ENCODE measurements around the gene GANAB. TPM values are rescaled to one million over a fixed set of nuclear protein-coding genes. Genes with fewer than 3 reads are reported as not detected.
A peak's percentile ranks its signal among the peaks of the same experiment; 100 is the strongest.

Gene GANAB
- total and polyA plus RNA-seq, 2 experiments from 2014 or later: 82.3 to 272 TPM

- no peaks in the 10 kb centered on the region for H3K36me3 ChIP-seq (ENCODE audit: insufficient read depth)
- peak overlapping the region; percentile 98; the same call in 1 of the 2 replicates for H2AFZ ChIP-seq
- H3K79me2 ChIP-seq (replicated peaks; ENCODE audit: insufficient read depth): no peaks in the 10 kb centered on the region
- peaks cover 25% of the 10 kb centered on the region for H3K27me3 Mint-ChIP-seq (ENCODE audit: insufficient read depth, low read depth, poor library complexity)
- H3K9me3 Mint-ChIP-seq: peaks cover 4% of the 10 kb centered on the region; the same call in 2 of the 3 replicates
- H3K4me1 Mint-ChIP-seq: peaks cover 49% of the 10 kb centered on the region
- no peaks in the 10 kb centered on the region for H4K20me1 ChIP-seq (replicated peaks; ENCODE audit: insufficient read depth)
- no peak overlapping the region for H3K27ac Mint-ChIP-seq
- TF ChIP-seq ZNF331 (CRISPR knock-in tag; IDR thresholded peaks at IDR 0.05; ENCODE audit: low read depth) (no peak), EZH2phosphoT487 (IDR thresholded peaks at IDR 0.05; ENCODE audit: unreplicated experiment) (no peak), ZNF114 (CRISPR knock-in tag; IDR thresholded peaks at IDR 0.05) (no peak), EZH2 (IDR thresholded peaks at IDR 0.05; ENCODE audit: low read depth, unreplicated experiment) (no peak), CTCF (conservative IDR thresholded peaks at IDR 0.05; ENCODE audit: low read depth in 2 of 2) (no peak), STAT1 (IDR thresholded peaks at IDR 0.05; ENCODE audit: unreplicated experiment) (no peak), CREB1 (CRISPR knock-in tag; IDR thresholded peaks at IDR 0.05; ENCODE audit: low read depth) (no peak), ZNF462 (CRISPR knock-in tag; IDR thresholded peaks at IDR 0.05) (no peak), REST (IDR thresholded peaks at IDR 0.05; ENCODE audit: unreplicated experiment) (no peak), NANOG (IDR thresholded peaks at IDR 0.05; ENCODE audit: borderline replicate concordance) (no peak), JUNB (IDR thresholded peaks at IDR 0.05; ENCODE audit: unreplicated experiment) (no peak), ETS1 (IDR thresholded peaks at IDR 0.05) (no peak), POLR2AphosphoS5 (IDR thresholded peaks at IDR 0.05; ENCODE audit: low read depth) (no peak)
- H3K4me2 ChIP-seq: peak overlapping the region; percentile 96
- H3K27ac ChIP-seq (ENCODE audit: low read depth): no peak overlapping the region
- DNase-seq (ENCODE audit: low spot score): no peak
- H3K4me1 ChIP-seq (ENCODE audit: insufficient read depth): peaks cover 8% of the 10 kb centered on the region; the same call in 1 of the 2 replicates
- H3K4me3 Mint-ChIP-seq: peak overlapping the region; percentile 85
- peaks cover 11% of the 10 kb centered on the region; the same call in 1 of the 2 replicates for H3K27me3 ChIP-seq (ENCODE audit: insufficient read depth)
- H3K9me2 ChIP-seq (ENCODE audit: insufficient read depth): no peaks in the 10 kb centered on the region
- H3F3A ChIP-seq (replicated peaks; ENCODE audit: low read depth): peaks cover 20% of the 10 kb centered on the region
- peak overlapping the region; percentile 83 for H3K4me3 ChIP-seq
- no peak for ATAC-seq
- peaks cover 7% of the 10 kb centered on the region; the same call in 2 of the 3 replicates for H3K36me3 Mint-ChIP-seq (ENCODE audit: low read depth)
Measured at GRCh38 chr11:62610814-62611704, 35.4 kb downstream of the GANAB start.

Measured in GM23338 (cell line).